ENCODE measurements around the gene ABCA12. TPM values are rescaled to one million over a fixed set of nuclear protein-coding genes. Genes with fewer than 3 reads are reported as not detected.

The ABCA12 gene
- total and polyA plus RNA-seq, 5 donors from 2014 or later, result not detected

DNA sequence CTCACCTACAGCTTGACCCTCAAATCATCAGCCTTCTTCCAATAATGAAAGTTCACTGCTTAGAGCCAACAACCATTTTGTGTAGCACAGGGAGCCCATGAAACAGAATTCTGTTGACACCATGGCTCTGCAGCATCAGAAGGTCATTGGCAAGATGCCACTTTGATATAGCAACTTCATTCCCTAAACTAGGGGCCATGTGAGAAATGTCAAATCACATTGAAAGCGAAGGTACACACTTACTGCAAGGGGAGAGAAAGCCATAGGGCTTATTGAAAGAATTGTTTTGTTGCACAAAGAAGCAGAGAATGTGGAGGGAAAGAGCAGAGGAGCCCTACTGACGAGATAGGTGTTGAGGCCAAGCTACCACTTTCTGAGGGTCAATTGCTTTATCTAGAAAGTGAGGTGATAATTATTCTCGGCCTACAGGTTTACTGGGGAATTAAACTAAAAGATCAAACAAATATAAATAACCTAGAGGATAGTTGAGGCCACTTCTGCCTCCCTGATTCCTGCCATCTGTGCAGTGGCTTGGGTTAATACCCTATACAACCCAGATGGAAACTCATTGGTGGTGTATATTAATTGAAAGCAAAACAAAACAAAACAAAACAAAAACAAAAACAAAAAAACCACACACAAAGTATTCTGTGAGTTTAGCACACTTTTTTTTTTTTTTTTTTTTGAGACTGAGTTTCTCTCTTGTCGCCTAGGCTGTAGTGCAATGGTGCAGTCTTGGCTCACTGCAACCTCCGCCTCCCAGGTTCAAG, 5.9 kb upstream of the ABCA12 start:
- Mint-ChIP-seq H3K4me3 (no peak overlapping the region), H3K27ac (no peak overlapping the region), H3K4me1 (no peaks in the 10 kb centered on the region), H3K36me3 (no peaks in the 10 kb centered on the region), H3K9me3 (peaks cover 0 to 7% (median 0%) of the 10 kb centered on the region in 7 donors), H3K27me3 (no peaks in the 10 kb centered on the region)
- Histone ChIP-seq H3K36me3 (ENCODE audit: control insufficient read depth, insufficient read depth, low read length) (no peaks in the 10 kb centered on the region), H3K4me3 (ENCODE audit: low read depth, low read length) (no peak overlapping the region), H3K9me3 (ENCODE audit: control insufficient read depth in 2 of 2, low read length in 2 of 2) (no peaks in the 10 kb centered on the region), H3K4me1 (ENCODE audit: control insufficient read depth, insufficient read depth, low read length, poor library complexity, severe bottlenecking) (no peaks in the 10 kb centered on the region), H3K27me3 (ENCODE audit: control insufficient read depth, insufficient read depth, low read length) (no peaks in the 10 kb centered on the region), H3K27ac (ENCODE audit: insufficient read depth, low read length, poor library complexity, severe bottlenecking) (no peak overlapping the region)
- DNase-seq, result no peak
- no peak for ATAC-seq (ENCODE audit: low read depth in 2 of 2)

DNA sequence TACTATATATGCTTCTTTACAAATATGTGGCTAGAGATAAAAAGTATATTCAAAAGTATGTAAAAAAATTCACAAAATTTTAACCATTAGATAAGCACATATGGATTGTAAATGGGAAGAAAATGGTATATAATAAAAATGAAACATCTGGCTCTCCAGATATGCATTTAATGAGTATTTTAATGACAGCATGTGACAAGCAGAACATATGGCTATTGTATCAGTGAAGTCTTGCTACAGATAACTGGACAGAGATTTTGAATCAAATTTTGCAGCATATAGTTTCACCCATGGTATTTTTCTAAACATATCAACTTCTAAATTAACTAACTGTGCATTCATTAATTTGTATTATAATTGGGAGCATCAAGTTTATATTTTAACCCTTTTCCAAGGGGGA, 5.0 kb upstream of the ABCA12 start:
- Mint-ChIP-seq H3K27me3 (no peaks in the 10 kb centered on the region), H3K4me3 (no peak overlapping the region), H3K27ac (no peak overlapping the region), H3K9me3 (peaks cover 0 to 7% (median 0%) of the 10 kb centered on the region in 7 donors), H3K4me1 (no peaks in the 10 kb centered on the region), H3K36me3 (no peaks in the 10 kb centered on the region)
- DNase-seq (no peak), ATAC-seq (ENCODE audit: low read depth in 2 of 2) (no peak)
- H3K27me3 ChIP-seq (ENCODE audit: control insufficient read depth, insufficient read depth, low read length), result no peaks in the 10 kb centered on the region
- H3K36me3 ChIP-seq (ENCODE audit: control insufficient read depth, insufficient read depth, low read length), result no peaks in the 10 kb centered on the region
- H3K4me1 ChIP-seq (ENCODE audit: control insufficient read depth, insufficient read depth, low read length, poor library complexity, severe bottlenecking), result no peaks in the 10 kb centered on the region
- no peaks in the 10 kb centered on the region for H3K9me3 ChIP-seq (ENCODE audit: control insufficient read depth in 2 of 2, low read length in 2 of 2)
- H3K27ac ChIP-seq (ENCODE audit: insufficient read depth, low read length, poor library complexity, severe bottlenecking), result no peak overlapping the region
- no peak overlapping the region for H3K4me3 ChIP-seq (ENCODE audit: low read depth, low read length)

DNA sequence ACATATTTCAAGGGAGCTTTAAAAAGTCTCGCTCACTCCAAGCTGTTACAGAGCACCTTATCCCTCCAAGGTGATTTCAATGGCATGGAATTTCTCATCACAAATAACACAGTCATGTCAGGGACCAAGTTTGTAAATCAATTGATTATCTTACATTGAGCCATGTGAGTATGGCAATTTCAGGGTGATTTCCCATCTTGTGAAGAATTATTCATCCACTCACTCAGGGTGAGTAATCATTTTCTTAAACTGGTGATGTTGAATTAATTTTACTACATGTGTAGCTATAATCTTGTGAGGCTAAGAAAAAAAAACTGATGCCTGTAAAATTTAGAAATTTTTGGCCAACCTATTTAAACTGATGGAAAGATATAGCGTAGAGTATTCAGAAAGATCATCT, 3.3 kb upstream of the ABCA12 start:
- DNase-seq (no peak), ATAC-seq (ENCODE audit: low read depth in 2 of 2) (no peak)
- peaks cover 4% of the 10 kb centered on the region for H3K27me3 Mint-ChIP-seq
- Histone ChIP-seq H3K36me3 (ENCODE audit: control insufficient read depth, insufficient read depth, low read length) (no peaks in the 10 kb centered on the region), H3K9me3 (ENCODE audit: control insufficient read depth in 2 of 2, low read length in 2 of 2) (no peaks in the 10 kb centered on the region), H3K27ac (ENCODE audit: insufficient read depth, low read length, poor library complexity, severe bottlenecking) (no peak overlapping the region), H3K27me3 (ENCODE audit: control insufficient read depth, insufficient read depth, low read length) (no peaks in the 10 kb centered on the region), H3K4me3 (ENCODE audit: low read depth, low read length) (no peak overlapping the region), H3K4me1 (ENCODE audit: control insufficient read depth, insufficient read depth, low read length, poor library complexity, severe bottlenecking) (no peaks in the 10 kb centered on the region)
- no peaks in the 10 kb centered on the region for H3K4me1 Mint-ChIP-seq
- H3K9me3 Mint-ChIP-seq, result peaks cover 0 to 7% (median 0%) of the 10 kb centered on the region in 7 donors
- no peaks in the 10 kb centered on the region for H3K36me3 Mint-ChIP-seq
- H3K4me3 Mint-ChIP-seq, result no peak overlapping the region
- H3K27ac Mint-ChIP-seq, result no peak overlapping the region

DNA sequence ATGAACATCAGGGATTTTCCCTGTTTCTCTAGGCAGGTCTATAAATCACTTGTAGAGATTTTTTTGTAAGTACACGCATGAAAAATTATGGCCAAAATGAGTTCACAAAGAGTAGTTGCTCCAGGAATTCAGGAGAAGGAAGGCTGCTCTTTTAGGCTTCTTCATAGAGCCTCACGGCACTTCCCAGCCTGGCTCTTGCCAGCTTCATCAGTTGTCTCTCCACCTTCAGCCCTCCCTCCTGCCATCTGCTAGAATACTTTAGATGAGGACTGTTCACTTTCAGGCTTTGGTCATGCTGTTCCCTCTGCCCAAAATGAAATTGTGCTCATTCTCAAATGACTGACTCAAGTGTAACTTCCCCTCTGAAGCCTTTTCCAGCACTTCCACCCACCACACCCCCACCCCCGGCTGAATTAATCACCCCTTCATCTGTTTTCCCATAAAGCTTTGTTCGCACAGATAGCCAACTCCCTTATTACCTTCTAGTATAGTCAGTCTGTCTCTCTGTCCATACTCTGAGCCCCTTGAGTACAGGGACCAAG, 1.8 kb upstream of the ABCA12 start:
- Histone ChIP-seq H3K27ac (ENCODE audit: insufficient read depth, low read length, poor library complexity, severe bottlenecking) (no peak overlapping the region), H3K27me3 (ENCODE audit: control insufficient read depth, insufficient read depth, low read length) (no peaks in the 10 kb centered on the region), H3K36me3 (ENCODE audit: control insufficient read depth, insufficient read depth, low read length) (no peaks in the 10 kb centered on the region), H3K4me3 (ENCODE audit: low read depth, low read length) (no peak overlapping the region), H3K9me3 (ENCODE audit: control insufficient read depth in 2 of 2, low read length in 2 of 2) (no peaks in the 10 kb centered on the region), H3K4me1 (ENCODE audit: control insufficient read depth, insufficient read depth, low read length, poor library complexity, severe bottlenecking) (no peaks in the 10 kb centered on the region)
- DNase-seq, result no peak
- no peaks in the 10 kb centered on the region for H3K36me3 Mint-ChIP-seq
- H3K27me3 Mint-ChIP-seq, result peaks cover 4% of the 10 kb centered on the region
- H3K4me1 Mint-ChIP-seq, result no peaks in the 10 kb centered on the region
- H3K27ac Mint-ChIP-seq, result peak overlapping the region in 1 of 3 donors; percentile 11
- peaks cover 0 to 6% (median 0%) of the 10 kb centered on the region in 7 donors for H3K9me3 Mint-ChIP-seq
- no peak for ATAC-seq (ENCODE audit: low read depth in 2 of 2)
- H3K4me3 Mint-ChIP-seq, result no peak overlapping the region

DNA sequence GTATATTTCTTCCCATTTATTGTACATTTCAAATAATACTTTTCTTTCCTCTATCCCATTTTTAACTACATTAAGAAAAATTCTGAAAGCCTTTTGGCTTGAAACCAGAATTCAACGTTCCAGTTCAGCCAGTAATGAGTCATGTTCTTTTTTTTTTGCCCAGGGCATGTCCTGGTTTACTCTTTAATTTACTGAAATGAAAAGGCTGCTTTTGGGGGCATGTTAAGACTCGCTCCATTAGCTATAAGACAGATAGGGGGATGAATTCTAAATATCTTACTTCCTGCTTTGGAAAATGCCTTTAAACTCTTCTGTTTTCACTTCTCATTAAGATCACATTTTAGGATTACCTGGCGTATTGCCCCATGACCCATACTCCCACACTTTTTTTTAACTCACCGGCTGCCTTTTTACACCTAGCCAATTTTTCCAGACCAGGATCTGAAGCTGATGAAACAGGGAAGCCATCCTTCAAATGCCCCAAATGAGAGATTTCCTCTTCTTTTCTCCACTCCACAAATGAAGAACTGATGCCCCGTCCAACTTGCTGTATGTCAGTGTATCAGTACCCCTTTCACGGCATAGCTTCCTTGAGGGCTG, 585 bp downstream of the ABCA12 start:
- Mint-ChIP-seq H3K4me3 (no peak overlapping the region), H3K36me3 (no peaks in the 10 kb centered on the region), H3K27me3 (peaks cover 4% of the 10 kb centered on the region), H3K4me1 (no peaks in the 10 kb centered on the region), H3K27ac (no peak overlapping the region), H3K9me3 (peaks cover 0 to 6% (median under 1%) of the 10 kb centered on the region in 7 donors)
- Histone ChIP-seq H3K4me1 (ENCODE audit: control insufficient read depth, insufficient read depth, low read length, poor library complexity, severe bottlenecking) (no peaks in the 10 kb centered on the region), H3K9me3 (ENCODE audit: control insufficient read depth in 2 of 2, low read length in 2 of 2) (no peaks in the 10 kb centered on the region), H3K27ac (ENCODE audit: insufficient read depth, low read length, poor library complexity, severe bottlenecking) (no peak overlapping the region), H3K4me3 (ENCODE audit: low read depth, low read length) (no peak overlapping the region), H3K27me3 (ENCODE audit: control insufficient read depth, insufficient read depth, low read length) (no peaks in the 10 kb centered on the region), H3K36me3 (ENCODE audit: control insufficient read depth, insufficient read depth, low read length) (no peaks in the 10 kb centered on the region)
- ATAC-seq (ENCODE audit: low read depth in 2 of 2) (no peak), DNase-seq (no peak)

DNA sequence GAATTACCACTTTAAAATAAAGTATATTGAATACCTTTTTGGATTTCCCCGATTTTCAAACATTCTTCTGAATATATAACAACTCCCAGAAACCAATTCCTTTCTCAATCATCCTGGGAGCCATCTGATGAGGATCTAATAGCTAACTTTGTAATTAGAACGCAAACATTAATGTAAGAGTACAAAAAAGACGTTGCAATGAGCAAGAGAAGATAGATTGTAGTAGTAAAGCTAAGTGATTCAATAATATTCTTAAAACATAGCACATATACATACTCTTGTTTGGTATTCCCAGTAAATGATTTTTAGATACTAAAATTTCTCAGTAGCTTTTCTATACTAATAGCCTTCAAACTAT, 1.1 kb downstream of the ABCA12 start:
- Histone ChIP-seq H3K4me3 (ENCODE audit: low read depth, low read length) (no peak overlapping the region), H3K36me3 (ENCODE audit: control insufficient read depth, insufficient read depth, low read length) (no peaks in the 10 kb centered on the region), H3K27ac (ENCODE audit: insufficient read depth, low read length, poor library complexity, severe bottlenecking) (no peak overlapping the region), H3K27me3 (ENCODE audit: control insufficient read depth, insufficient read depth, low read length) (no peaks in the 10 kb centered on the region), H3K4me1 (ENCODE audit: control insufficient read depth, insufficient read depth, low read length, poor library complexity, severe bottlenecking) (no peaks in the 10 kb centered on the region), H3K9me3 (ENCODE audit: control insufficient read depth in 2 of 2, low read length in 2 of 2) (no peaks in the 10 kb centered on the region)
- Mint-ChIP-seq H3K9me3 (peaks cover 0 to 11% (median 2%) of the 10 kb centered on the region in 7 donors), H3K4me1 (no peaks in the 10 kb centered on the region), H3K27me3 (peaks cover 4% of the 10 kb centered on the region), H3K27ac (no peak overlapping the region), H3K4me3 (no peak overlapping the region), H3K36me3 (no peaks in the 10 kb centered on the region)
- DNase-seq (no peak), ATAC-seq (ENCODE audit: low read depth in 2 of 2) (no peak)

DNA sequence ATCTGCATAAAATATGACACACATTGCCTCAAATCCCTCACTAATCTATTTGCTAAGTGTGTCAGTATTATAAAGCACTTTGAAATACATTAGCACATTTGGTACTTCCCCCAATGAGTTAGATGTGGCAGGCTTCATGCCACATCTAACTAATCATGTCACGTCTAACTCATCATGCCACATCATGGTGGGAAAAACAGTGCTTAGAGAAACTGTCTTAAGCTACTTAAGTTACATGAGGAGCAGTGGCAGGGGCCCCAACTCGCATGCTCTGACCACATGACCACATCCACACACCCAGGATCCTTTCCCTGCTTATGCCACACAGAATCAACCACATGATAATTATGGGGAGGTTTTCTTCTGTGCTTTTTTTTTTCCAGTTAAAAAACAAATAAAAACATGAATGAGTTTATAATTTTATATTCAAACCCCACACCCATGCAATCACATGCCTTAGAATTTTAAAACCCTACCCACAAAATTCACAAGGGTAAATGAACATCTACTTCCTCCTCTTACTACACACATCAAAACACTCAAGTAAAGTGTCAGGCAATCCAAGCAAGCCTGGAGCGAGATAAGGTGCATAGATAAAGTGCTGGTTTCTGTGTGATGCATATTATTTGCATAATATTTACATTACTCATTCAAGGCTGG, 1.6 kb downstream of the ABCA12 start:
- H3K4me3 ChIP-seq (ENCODE audit: low read depth, low read length), result no peak overlapping the region
- Mint-ChIP-seq H3K36me3 (no peaks in the 10 kb centered on the region), H3K4me1 (no peaks in the 10 kb centered on the region), H3K4me3 (no peak overlapping the region), H3K27me3 (peaks cover 4% of the 10 kb centered on the region), H3K27ac (no peak overlapping the region), H3K9me3 (peaks cover 0 to 11% (median 2%) of the 10 kb centered on the region in 7 donors)
- DNase-seq (no peak), ATAC-seq (ENCODE audit: low read depth in 2 of 2) (no peak)
- H3K27ac ChIP-seq (ENCODE audit: insufficient read depth, low read length, poor library complexity, severe bottlenecking), result no peak overlapping the region
- no peaks in the 10 kb centered on the region for H3K9me3 ChIP-seq (ENCODE audit: control insufficient read depth in 2 of 2, low read length in 2 of 2)
- H3K27me3 ChIP-seq (ENCODE audit: control insufficient read depth, insufficient read depth, low read length), result no peaks in the 10 kb centered on the region
- H3K36me3 ChIP-seq (ENCODE audit: control insufficient read depth, insufficient read depth, low read length), result no peaks in the 10 kb centered on the region
- H3K4me1 ChIP-seq (ENCODE audit: control insufficient read depth, insufficient read depth, low read length, poor library complexity, severe bottlenecking), result no peaks in the 10 kb centered on the region
